GM12874 (cell line): Measurements from ENCODE around the gene NKX1-1.

Source experiments
- CTCF ChIP-seq: IDR thresholded peaks from 2 replicates; pipeline ENCODE4 v1.5.1; 2011; ENCODE audit warnings: low read depth, mild to moderate bottlenecking, control low read depth, low read length, moderate library complexity; ENCODE audit not compliant: insufficient read depth

NKX1-1 gene

GRCh38 chr4:1371176-1372165 is 34.8 kb downstream of the NKX1-1 start:
- TF ChIP-seq CTCF = no peak

- TF ChIP-seq CTCF = no peak
These were observed 35.7 kb downstream of the NKX1-1 start for GRCh38 chr4:1370321-1371124.

GRCh38 chr4:1369479-1370079 is 36.7 kb downstream of the NKX1-1 start:
- no peak for TF ChIP-seq CTCF

GRCh38 chr4:1369091-1369450 is 37.2 kb downstream of the NKX1-1 start:
- TF ChIP-seq CTCF = no peak

GRCh38 chr4:1368421-1369090 is 37.7 kb downstream of the NKX1-1 start:
- TF ChIP-seq CTCF = no peak

- no peak for TF ChIP-seq CTCF
These were observed 38.3 kb downstream of the NKX1-1 start for GRCh38 chr4:1367936-1368289.
